ENCODE measurements around the gene LHFPL3. TPM values are rescaled to one million over a fixed set of nuclear protein-coding genes. Genes with fewer than 3 reads are reported as not detected.

LHFPL3 gene
- total RNA-seq, 1 experiment from 2014 or later: not detected

GRCh38 chr7:104299777-104300176 is 28.6 kb upstream of the LHFPL3 start:
- Histone ChIP-seq H3K4me1 (ENCODE audit: control insufficient read depth in 1 of 2, insufficient read depth in 2 of 2, low read length in 2 of 2) (no peaks in the 10 kb centered on the region), H3K9me2 (ENCODE audit: insufficient read depth) (no peaks in the 10 kb centered on the region), H3K79me2 (ENCODE audit: insufficient read depth, low read length) (no peaks in the 10 kb centered on the region), H4K20me1 (ENCODE audit: insufficient read depth) (no peaks in the 10 kb centered on the region), H2AFZ (ENCODE audit: low read depth, low read length, poor library complexity, severe bottlenecking) (no peak overlapping the region), H3K27ac (ENCODE audit: low read depth, low read length) (no peak overlapping the region), H3K36me3 (ENCODE audit: control insufficient read depth in 1 of 2, insufficient read depth in 2 of 2, low read length in 2 of 2) (no peaks in the 10 kb centered on the region), H3K4me3 (replicated peaks in 1 of 2; ENCODE audit: low read depth in 1 of 2, low read length in 2 of 2) (no peak overlapping the region), H3K27me3 (ENCODE audit: insufficient read depth, low read length) (peaks cover 23% of the 10 kb centered on the region), H3K9me3 (ENCODE audit: control insufficient read depth in 1 of 2, insufficient read depth in 1 of 2, low read depth in 1 of 2, low read length in 2 of 2) (no peaks in the 10 kb centered on the region), H3K4me2 (ENCODE audit: low read length) (no peak overlapping the region), H3K9ac (ENCODE audit: low read length) (no peak overlapping the region)
- DNase-seq (ENCODE audit: low read depth, low spot score) (no peak), ATAC-seq (no peak)
- ChIA-PET RAD21 (ENCODE audit: low non-redundant PET in 1 of 2, low total read pairs in 2 of 2, uncharacterized antibody in 2 of 2, unreplicated experiment in 2 of 2) (no interaction called here), CTCF (no interaction called here), POLR2A (no interaction called here)
- intact Hi-C loops (cut with micrococcal nuclease): no loop called here
- BruUV-seq (replicated peaks): no TSS peak
- TF ChIP-seq ATF3 (IDR thresholded peaks at IDR 0.05) (no peak), JUND (IDR thresholded peaks at IDR 0.05) (no peak), ZFX (IDR thresholded peaks at IDR 0.05) (no peak), RAD21 (IDR thresholded peaks at IDR 0.05; ENCODE audit: low read depth) (no peak), POLR2AphosphoS5 (IDR thresholded peaks at IDR 0.05; ENCODE audit: low read depth, low read length) (no peak), EGR1 (IDR thresholded peaks at IDR 0.05; ENCODE audit: low read depth) (no peak), EZH2phosphoT487 (IDR thresholded peaks at IDR 0.05; ENCODE audit: borderline replicate concordance) (no peak), SRF (IDR thresholded peaks at IDR 0.05; ENCODE audit: low read depth) (no peak), TCF7L2 (IDR thresholded peaks at IDR 0.05; ENCODE audit: borderline replicate concordance, extremely low read depth, insufficient read depth, insufficient read length) (no peak), ELF1 (IDR thresholded peaks at IDR 0.05; ENCODE audit: borderline replicate concordance, low read depth) (no peak), CEBPB (IDR thresholded peaks at IDR 0.05; ENCODE audit: low read depth) (no peak), FOSL1 (IDR thresholded peaks at IDR 0.05; ENCODE audit: low read depth) (no peak), YY1 (IDR thresholded peaks at IDR 0.05; ENCODE audit: extremely low read depth, insufficient replicate concordance, low read depth, low read length) (no peak), ZBTB33 (IDR thresholded peaks at IDR 0.05; ENCODE audit: extremely low read depth, insufficient replicate concordance, low read length) (no peak), MAX (IDR thresholded peaks at IDR 0.05) (no peak), REST (IDR thresholded peaks at IDR 0.05; ENCODE audit: low read depth) (no peak), EZH2 (IDR thresholded peaks at IDR 0.05) (no peak), CBX3 (IDR thresholded peaks at IDR 0.05; ENCODE audit: low read depth) (no peak), ZNF274 (IDR thresholded peaks at IDR 0.05; ENCODE audit: low read depth, low read length) (no peak)
